Measurements from ENCODE around the gene RABGGTA. TPM values are rescaled to one million over a fixed set of nuclear protein-coding genes. Genes with fewer than 3 reads are reported as not detected.

The RABGGTA gene
- total RNA-seq, 6 donors from 2014 or later = 22.7 to 125 (median 58.9) TPM

DNA sequence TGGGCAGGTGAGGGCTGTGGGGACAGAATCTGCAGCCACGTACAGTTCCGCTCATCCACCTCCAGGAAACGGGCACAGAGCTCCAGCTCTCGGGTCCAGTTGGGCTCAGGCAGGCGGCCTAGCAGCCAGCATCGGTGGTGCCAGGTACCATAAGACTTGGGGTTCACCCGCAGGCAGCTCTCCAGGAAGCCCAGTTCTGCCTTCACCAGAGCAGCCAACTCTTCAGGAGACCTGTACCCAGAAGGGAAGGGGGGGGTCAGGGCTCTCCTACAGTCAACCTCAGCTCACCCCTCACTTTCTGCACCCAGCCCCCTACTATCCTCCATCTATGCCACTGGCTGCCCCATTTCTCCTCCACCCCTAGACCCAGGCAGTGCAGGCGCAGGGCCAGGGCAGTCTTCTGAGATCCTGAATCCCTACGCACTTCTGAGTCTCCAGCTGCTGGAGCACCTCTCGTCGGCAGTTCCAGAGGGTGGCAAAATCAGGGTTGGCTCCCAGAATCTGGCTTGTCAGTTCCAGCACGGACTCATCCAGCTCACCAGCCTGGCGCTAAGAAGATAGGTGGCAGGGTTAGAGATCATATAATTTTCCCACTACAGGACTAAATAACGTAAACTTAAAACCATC lies 1.4 kb downstream of the RABGGTA start:
- ATAC-seq (ENCODE audit: low FRiP score in 2 of 2) = no peak
- WGBS, 2 donors = 98% methylated on average over 7 to 14 of the region's 14 CpGs
- Histone ChIP-seq H3K36me3 (peaks cover 7 to 49% (median 38%) of the 10 kb centered on the region in 4 donors), H3K4me3 (no peak overlapping the region), H3K4me1 (peaks cover 13 to 37% (median 34%) of the 10 kb centered on the region in 4 donors), H3K27me3 (no peaks in the 10 kb centered on the region), H3K9me3 (no peaks in the 10 kb centered on the region), H3K27ac (no peak overlapping the region)
- TF ChIP-seq CTCF (IDR thresholded peaks at IDR 0.05) (no peak), EP300 (IDR thresholded peaks at IDR 0.05) (no peak), POLR2A (IDR thresholded peaks at IDR 0.05) (no peak), POLR2AphosphoS5 (IDR thresholded peaks at IDR 0.05) (no peak)
- peak in 1 of 2 donors; percentile 41 for DNase-seq

- no peaks in the 10 kb centered on the region for H3K27me3 ChIP-seq
- ATAC-seq (ENCODE audit: low FRiP score in 2 of 2) (no peak), DNase-seq (peak in 1 of 2 donors; percentile 48)
- TF ChIP-seq EP300 (IDR thresholded peaks at IDR 0.05) = no peak
- no peak for TF ChIP-seq POLR2AphosphoS5 (IDR thresholded peaks at IDR 0.05)
- peaks cover 13 to 35% (median 33%) of the 10 kb centered on the region in 4 donors for H3K4me1 ChIP-seq
- no peak overlapping the region for H3K27ac ChIP-seq
- H3K36me3 ChIP-seq = peaks cover 7 to 50% (median 38%) of the 10 kb centered on the region in 4 donors
- WGBS, 2 donors = 93 to 95% methylated on average over 8 of the region's 8 CpGs
- H3K4me3 ChIP-seq = no peak overlapping the region
- H3K9me3 ChIP-seq = no peaks in the 10 kb centered on the region
Observed at GRCh38 chr14:24269368-24269767, 2.0 kb downstream of the RABGGTA start.

DNA sequence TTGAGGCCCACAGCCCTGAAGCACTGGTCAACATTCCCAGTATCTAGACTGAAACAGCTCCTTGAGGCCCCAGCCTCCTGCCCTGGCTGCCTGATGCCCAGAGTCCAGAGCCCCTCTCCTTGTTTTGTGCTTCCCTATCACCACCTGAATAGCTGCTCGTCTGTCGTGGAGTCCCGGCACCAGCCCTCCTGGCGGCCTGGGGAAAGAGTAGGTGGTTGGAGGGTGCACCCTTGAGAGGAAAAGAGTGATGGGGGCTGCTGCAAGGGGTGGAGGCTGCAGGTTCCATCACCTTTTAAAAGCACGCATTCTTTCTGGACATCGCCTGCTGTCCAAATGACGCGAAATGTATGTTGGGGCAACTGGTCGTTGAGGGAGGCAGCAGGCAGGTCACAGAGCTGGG lies 3.2 kb downstream of the RABGGTA start:
- H3K27me3 ChIP-seq = no peaks in the 10 kb centered on the region
- H3K4me1 ChIP-seq = peaks cover 10 to 24% (median 23%) of the 10 kb centered on the region in 4 donors
- no peaks in the 10 kb centered on the region for H3K9me3 ChIP-seq
- 93 to 94% methylated on average over 8 to 9 of the region's 9 CpGs for WGBS, 2 donors
- TF ChIP-seq CTCF (IDR thresholded peaks at IDR 0.05) (no peak), POLR2A (IDR thresholded peaks at IDR 0.05) (no peak)
- H3K27ac ChIP-seq = no peak overlapping the region
- H3K36me3 ChIP-seq = peaks cover 7 to 54% (median 38%) of the 10 kb centered on the region in 4 donors
- DNase-seq (peak in 1 of 2 donors; percentile 54), ATAC-seq (ENCODE audit: low FRiP score in 2 of 2) (no peak)
- no peak overlapping the region for H3K4me3 ChIP-seq

- no peak for TF ChIP-seq POLR2AphosphoS5 (IDR thresholded peaks at IDR 0.05)
- TF ChIP-seq EP300 (IDR thresholded peaks at IDR 0.05) = no peak
- TF ChIP-seq POLR2A (IDR thresholded peaks at IDR 0.05) = no peak
- no peak for TF ChIP-seq CTCF (IDR thresholded peaks at IDR 0.05)
- WGBS, 2 donors = 92 to 94% methylated on average over 9 of the region's 9 CpGs
- DNase-seq (no peak), ATAC-seq (ENCODE audit: low FRiP score in 2 of 2) (no peak)
- Histone ChIP-seq H3K4me1 (peaks cover 9 to 17% (median 16%) of the 10 kb centered on the region in 4 donors), H3K27me3 (no peaks in the 10 kb centered on the region), H3K27ac (no peak overlapping the region), H3K36me3 (peaks cover 7 to 54% (median 38%) of the 10 kb centered on the region in 4 donors), H3K4me3 (no peak overlapping the region), H3K9me3 (no peaks in the 10 kb centered on the region)
Observed at GRCh38 chr14:24267516-24267915, 3.9 kb downstream of the RABGGTA start.

DNA sequence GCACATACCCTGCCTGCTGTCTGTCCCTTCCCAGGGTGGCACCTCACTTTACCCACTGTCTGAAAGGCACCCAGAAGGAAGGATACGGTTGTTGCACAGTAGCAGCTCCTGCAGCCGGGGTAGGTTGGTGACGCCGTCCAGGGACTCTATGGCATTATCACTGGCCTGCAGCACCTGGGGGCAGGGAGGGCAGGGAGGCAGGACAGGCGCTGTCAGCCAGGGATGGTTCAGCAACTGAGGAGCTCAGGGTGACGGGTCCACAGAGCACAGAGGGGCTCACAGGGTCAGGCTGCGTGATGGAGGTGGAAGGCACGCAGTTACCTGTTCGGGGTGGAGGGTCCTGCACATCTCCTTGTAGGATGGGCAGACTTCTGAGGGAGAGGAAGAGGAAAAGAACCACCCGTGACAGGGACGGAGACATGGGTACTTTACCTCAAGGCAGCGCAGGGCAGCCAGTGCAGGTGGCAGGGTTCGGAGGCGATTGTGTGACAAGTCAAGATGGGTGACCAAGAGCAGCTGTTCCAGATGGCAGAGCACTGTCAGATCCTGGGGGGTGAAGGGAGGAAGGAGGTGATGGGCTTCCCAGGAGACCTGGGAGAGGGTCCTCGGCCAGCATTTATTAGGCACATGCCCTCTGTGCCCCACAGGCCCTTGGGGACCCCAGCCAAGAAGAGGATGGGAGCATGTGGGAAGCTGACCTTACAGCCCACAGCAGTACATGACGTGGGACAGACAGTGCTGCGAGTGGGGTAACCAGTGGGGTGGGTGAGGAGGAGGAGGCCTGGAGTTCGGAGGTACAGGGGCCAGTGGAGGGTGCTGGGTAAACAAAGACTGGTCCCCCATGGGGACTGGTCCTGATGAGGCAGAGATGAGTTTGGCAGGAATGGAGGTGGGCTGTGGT lies 4.8 kb downstream of the RABGGTA start:
- WGBS, 2 donors = 86 to 92% methylated on average over 17 to 18 of the region's 18 CpGs
- peaks cover 7 to 54% (median 38%) of the 10 kb centered on the region in 4 donors for H3K36me3 ChIP-seq
- H3K27ac ChIP-seq = no peak overlapping the region
- TF ChIP-seq POLR2AphosphoS5 (IDR thresholded peaks at IDR 0.05) = no peak
- TF ChIP-seq EP300 (IDR thresholded peaks at IDR 0.05) = no peak
- no peak for TF ChIP-seq CTCF (IDR thresholded peaks at IDR 0.05)
- TF ChIP-seq POLR2A (IDR thresholded peaks at IDR 0.05) = no peak
- no peak overlapping the region for H3K4me3 ChIP-seq
- no peaks in the 10 kb centered on the region for H3K9me3 ChIP-seq
- no peak for ATAC-seq (ENCODE audit: low FRiP score in 2 of 2)
- DNase-seq = no peak
- H3K27me3 ChIP-seq = no peaks in the 10 kb centered on the region
- H3K4me1 ChIP-seq = peaks cover 0 to 8% (median 7%) of the 10 kb centered on the region in 4 donors

Measured in upper lobe of left lung (tissue), 6 donors.